HAP-1 (cell line): ENCODE data around the gene QPCTL.
"Not testable (repeated sequence)": the region's sequence is repeated elsewhere in the genome, so short reads cannot be mapped to it uniquely, and the experiment has no call there.

ENCODE experiments used
- DNase-seq, 2 experiments: peaks; one replicate each; pipeline ENCODE4 v3.0.0-alpha.2; 2016 to 2020; ENCODE audit warnings: low spot score in 2 of 2
- H3K27me3 ChIP-seq: fragments of 250-450 bp; sonication (Bioruptor Pico); 2 replicates; pipeline ENCODE4 v1.5.1; 2020; ENCODE audit warnings: low read depth, mild to moderate bottlenecking, moderate library complexity
- H3K36me3 ChIP-seq: fragments of 250-450 bp; sonication (Bioruptor Pico); replicated peaks from 2 replicates; pipeline ENCODE4 v1.5.1; 2020; ENCODE audit warnings: mild to moderate bottlenecking
- H3K4me1 ChIP-seq: fragments of 250-450 bp; sonication (Bioruptor Pico); 2 replicates; pipeline ENCODE4 v1.5.1; 2020; ENCODE audit warnings: mild to moderate bottlenecking
- H3K4me3 ChIP-seq: fragments of 250-450 bp; sonication (Bioruptor Pico); 2 replicates; pipeline ENCODE4 v1.5.1; 2020; ENCODE audit warnings: mild to moderate bottlenecking, moderate library complexity
- H3K9me3 ChIP-seq: fragments of 250-450 bp; sonication (Bioruptor Pico); 2 replicates; pipeline ENCODE4 v1.5.1; 2020; ENCODE audit warnings: mild to moderate bottlenecking, moderate library complexity
- in situ Hi-C: fragments of 300-500 bp; cut with MboI; formaldehyde crosslinking; loops from 3 replicates; pipeline ENCODE4 v1.14.3; 2020; ENCODE audit warnings: low sequenced_read_pairs, inconsistent platforms, mixed read lengths

The QPCTL gene

DNA sequence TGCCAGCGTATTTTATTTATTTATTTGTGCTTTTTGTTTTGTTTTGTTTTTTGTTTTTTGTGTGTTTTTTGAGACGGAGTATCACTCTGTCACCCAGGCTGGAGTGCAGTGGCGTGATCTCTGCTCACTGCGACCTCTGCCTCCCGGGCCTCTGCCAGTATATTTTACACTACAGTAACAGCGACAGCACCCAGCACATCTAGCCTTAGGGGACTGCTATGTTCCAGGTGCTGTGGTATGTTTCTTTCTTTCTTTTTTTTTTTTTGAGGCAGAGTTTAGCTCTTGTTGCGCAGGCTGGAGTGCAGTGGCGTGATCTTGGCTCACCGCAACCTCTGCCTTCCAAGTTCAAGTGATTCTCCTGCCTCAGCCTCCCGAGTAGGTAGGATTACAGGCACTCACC, 59.0 kb downstream of the QPCTL start:
- H3K27me3 ChIP-seq, H3K4me1 ChIP-seq, in situ Hi-C loops, H3K36me3 ChIP-seq, H3K9me3 ChIP-seq, H3K4me3 ChIP-seq, DNase-seq: not testable (repeated sequence)

DNA sequence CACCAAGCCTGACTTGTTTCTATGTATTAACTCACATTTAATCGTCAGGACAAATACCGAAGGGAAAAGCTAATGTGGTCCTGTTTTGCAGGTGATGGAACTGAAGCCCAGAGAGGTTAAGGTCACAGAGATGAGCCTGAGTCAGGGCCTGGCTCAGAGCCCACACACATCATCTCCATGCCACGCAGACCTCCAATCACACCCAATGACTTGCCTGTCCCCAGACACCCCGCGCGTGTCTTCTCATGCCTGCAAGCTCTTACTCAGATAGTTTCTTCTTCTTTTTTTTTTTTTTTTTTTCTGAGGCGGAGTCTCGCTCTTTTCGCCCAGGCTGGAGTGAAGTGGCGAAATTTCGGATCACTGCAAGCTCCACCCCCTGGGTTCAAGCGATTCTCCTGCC, 60.2 kb downstream of the QPCTL start:
- no peak for DNase-seq
- in situ Hi-C loops = no loop called here
- Histone ChIP-seq H3K4me3 (no peak overlapping the region), H3K27me3 (no peaks in the 10 kb centered on the region), H3K36me3 (no peaks in the 10 kb centered on the region), H3K9me3 (no peaks in the 10 kb centered on the region), H3K4me1 (0 out of 2 replicates have a peak, but pooled peaks cover 2% of the 10 kb centered on the region)

DNA sequence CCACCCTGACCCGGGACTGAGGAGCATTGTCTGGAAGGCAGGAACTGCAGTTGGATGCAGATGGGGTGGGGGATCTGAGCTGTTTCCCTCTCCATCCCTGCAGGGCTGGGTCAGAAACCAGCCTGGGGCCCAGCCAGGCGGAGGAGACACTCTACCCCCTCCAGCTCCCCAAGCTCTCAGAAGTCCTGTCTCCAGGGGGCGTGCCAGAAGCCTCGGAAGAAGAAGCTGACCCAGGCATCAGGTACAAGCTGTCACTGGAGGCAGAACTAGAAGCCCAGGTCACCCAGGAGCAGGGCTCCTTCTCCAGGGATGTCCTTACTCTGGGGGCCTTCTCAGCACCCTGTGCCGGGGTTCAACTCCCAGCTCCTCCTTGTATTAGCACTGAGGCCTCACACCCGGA, 61.1 kb downstream of the QPCTL start:
- no peak for DNase-seq
- in situ Hi-C loops = no loop called here
- 0 out of 2 replicates have a peak, but pooled peaks cover 2% of the 10 kb centered on the region for H3K4me1 ChIP-seq
- H3K27me3 ChIP-seq = no peaks in the 10 kb centered on the region
- H3K36me3 ChIP-seq = no peaks in the 10 kb centered on the region
- H3K4me3 ChIP-seq = no peak overlapping the region
- H3K9me3 ChIP-seq = no peaks in the 10 kb centered on the region
